Esophagus (tissue), 2 donors: ENCODE data around the gene CUL9. TPM values are rescaled to one million over a fixed set of nuclear protein-coding genes. Genes with fewer than 3 reads are reported as not detected.
A peak's percentile ranks its signal among the peaks of the same experiment; 100 is the strongest.

ENCODE experiments used
- H3K27ac ChIP-seq, 2 donors: one replicate each; pipeline ENCODE4 v1.5.1; 2013; ENCODE audit warnings: low read depth in 2 of 2, mild to moderate bottlenecking in 2 of 2, inconsistent platforms in 1 of 2, low read length in 1 of 2, moderate library complexity in 1 of 2
- H3K27me3 ChIP-seq, 2 donors: one replicate each; pipeline ENCODE4 v1.6.1; 2013; ENCODE audit warnings: low read length in 2 of 2, control low read depth in 1 of 2, mild to moderate bottlenecking in 1 of 2; ENCODE audit not compliant: insufficient read depth in 2 of 2, control insufficient read depth in 1 of 2
- H3K36me3 ChIP-seq, 2 donors: one replicate each; pipeline ENCODE4 v1.6.1; 2013; ENCODE audit warnings: low read length in 1 of 2; ENCODE audit not compliant: control insufficient read depth in 2 of 2, insufficient read depth in 2 of 2
- H3K4me1 ChIP-seq, 2 donors: one replicate each; pipeline ENCODE4 v1.6.1; 2013; ENCODE audit warnings: low read length in 1 of 2; ENCODE audit not compliant: control insufficient read depth in 2 of 2, insufficient read depth in 2 of 2
- H3K4me3 ChIP-seq, 2 donors: one replicate each; pipeline ENCODE4 v1.5.1; 2013; ENCODE audit warnings: low read length in 2 of 2, mild to moderate bottlenecking in 2 of 2, low read depth in 1 of 2, moderate library complexity in 1 of 2
- H3K9me3 ChIP-seq, 2 donors: one replicate each; pipeline ENCODE4 v1.6.1; 2013; ENCODE audit warnings: mild to moderate bottlenecking in 2 of 2, low read depth in 1 of 2, low read length in 1 of 2, moderate library complexity in 1 of 2; ENCODE audit not compliant: control insufficient read depth in 2 of 2, insufficient read depth in 1 of 2
- WGBS, 2 donors: extraction: QIAGEN DNeasy Blood & Tissue Kit; methylation state at CpG; one replicate each; pipeline ENCODE4 v1.1.7; 2013; 5-methylcytosine and 5-hydroxymethylcytosine counted together
- polyA plus RNA-seq, 2 donors: library from polyadenylated mRNA; stranded (reverse); fragments of 200-250 nt; gene quantifications; one replicate each; pipeline ENCODE4 v1.2.3, GENCODE V29; 2013
- donor health status: healthy with polysubstance abuse.
- donor health status: Bipolar disorder and iron deficiency.

CUL9 gene
- polyA plus RNA-seq, 2 donors: 26.6 to 64.9 TPM

GRCh38 chr6:43220439-43220951 lies 38.5 kb downstream of the CUL9 start:
- no peaks in the 10 kb centered on the region for H3K9me3 ChIP-seq
- no peak overlapping the region for H3K27ac ChIP-seq
- H3K4me3 ChIP-seq: no peak overlapping the region
- no peaks in the 10 kb centered on the region for H3K27me3 ChIP-seq
- peaks cover 0 to 2% of the 10 kb centered on the region in 2 donors for H3K4me1 ChIP-seq
- H3K36me3 ChIP-seq: peaks cover 7 to 47% of the 10 kb centered on the region in 2 donors
- WGBS, 2 donors: 87 to 90% methylated on average over 16 of the region's 16 CpGs

GRCh38 chr6:43221046-43221972 lies 39.3 kb downstream of the CUL9 start:
- 68 to 77% methylated on average over 20 of the region's 20 CpGs for WGBS, 2 donors
- Histone ChIP-seq H3K4me3 (no peak overlapping the region), H3K27ac (no peak overlapping the region), H3K4me1 (peaks cover 0 to 2% of the 10 kb centered on the region in 2 donors), H3K27me3 (no peaks in the 10 kb centered on the region), H3K9me3 (no peaks in the 10 kb centered on the region), H3K36me3 (peaks cover 7 to 39% of the 10 kb centered on the region in 2 donors)

DNA sequence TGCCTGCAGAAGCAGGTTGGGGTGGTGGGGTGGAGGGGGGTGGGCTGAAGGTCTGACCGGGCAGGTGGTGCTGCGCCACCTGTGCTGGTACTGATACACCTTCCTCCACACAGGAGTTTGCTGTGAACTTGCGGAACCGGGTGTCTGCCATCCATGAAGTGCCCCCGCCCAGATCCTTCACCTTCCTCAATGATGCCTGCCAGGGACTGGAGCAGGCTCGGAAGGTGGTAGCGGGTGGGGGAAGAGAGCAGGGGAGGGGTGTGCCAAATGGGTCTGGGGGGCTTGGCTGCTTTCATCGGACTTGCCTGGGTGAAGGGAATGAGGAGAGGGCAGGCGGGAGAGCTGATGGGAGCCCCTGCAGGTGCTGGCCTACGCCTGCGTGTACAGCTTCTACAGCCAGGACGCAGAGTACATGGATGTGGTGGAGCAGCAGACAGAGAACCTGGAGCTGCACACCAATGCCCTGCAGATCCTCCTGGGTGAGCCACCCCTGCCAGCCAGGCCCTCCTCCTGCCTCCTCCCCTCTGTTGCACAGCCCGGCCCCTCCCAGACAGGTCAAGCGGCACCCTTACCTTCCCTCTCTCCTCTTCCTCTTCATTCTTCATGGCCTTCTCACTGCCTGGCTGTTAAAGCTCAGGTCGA lies 40.5 kb downstream of the CUL9 start:
- Histone ChIP-seq H3K9me3 (no peaks in the 10 kb centered on the region), H3K27me3 (no peaks in the 10 kb centered on the region), H3K27ac (no peak overlapping the region), H3K4me1 (peaks cover 0 to 2% of the 10 kb centered on the region in 2 donors), H3K4me3 (no peak overlapping the region), H3K36me3 (peaks cover 7 to 34% of the 10 kb centered on the region in 2 donors)
- WGBS, 2 donors: 78 to 84% methylated on average over 15 of the region's 15 CpGs

GRCh38 chr6:43223175-43223574 lies 41.2 kb downstream of the CUL9 start:
- peaks cover 0 to 2% of the 10 kb centered on the region in 2 donors for H3K4me1 ChIP-seq
- H3K36me3 ChIP-seq: peaks cover 7 to 34% of the 10 kb centered on the region in 2 donors
- 85 to 90% methylated on average over 14 of the region's 14 CpGs for WGBS, 2 donors
- no peak overlapping the region for H3K4me3 ChIP-seq
- H3K27ac ChIP-seq: no peak overlapping the region
- H3K9me3 ChIP-seq: no peaks in the 10 kb centered on the region
- no peaks in the 10 kb centered on the region for H3K27me3 ChIP-seq

GRCh38 chr6:43226192-43226851 lies 44.3 kb downstream of the CUL9 start:
- Histone ChIP-seq H3K4me3 (no peak overlapping the region), H3K27ac (no peak overlapping the region), H3K36me3 (peaks cover 7 to 16% of the 10 kb centered on the region in 2 donors), H3K27me3 (no peaks in the 10 kb centered on the region), H3K9me3 (no peaks in the 10 kb centered on the region), H3K4me1 (peaks cover 2 to 7% of the 10 kb centered on the region in 2 donors)
- WGBS, 2 donors: 90 to 92% methylated on average over 11 of the region's 11 CpGs

- H3K4me1 ChIP-seq: peaks cover 3 to 5% of the 10 kb centered on the region in 2 donors
- no peaks in the 10 kb centered on the region for H3K9me3 ChIP-seq
- H3K36me3 ChIP-seq: no peaks in the 10 kb centered on the region
- no peaks in the 10 kb centered on the region for H3K27me3 ChIP-seq
- H3K4me3 ChIP-seq: peak within 1 kb of the TSS; percentile 74 to 83
- 3 to 4% methylated on average over 56 to 82 of the region's 82 CpGs for WGBS, 2 donors
- peak within 1 kb of the TSS; percentile 41 to 58 for H3K27ac ChIP-seq
Measured at GRCh38 chr6:43228951-43229802, 47.2 kb downstream of the CUL9 start, which contains the start of gene DNPH1. Gene DNPH1, minus strand, starts transcription at chr6:43229481. Its CDS starts 25 bp downstream, at chr6:43229456.

DNA sequence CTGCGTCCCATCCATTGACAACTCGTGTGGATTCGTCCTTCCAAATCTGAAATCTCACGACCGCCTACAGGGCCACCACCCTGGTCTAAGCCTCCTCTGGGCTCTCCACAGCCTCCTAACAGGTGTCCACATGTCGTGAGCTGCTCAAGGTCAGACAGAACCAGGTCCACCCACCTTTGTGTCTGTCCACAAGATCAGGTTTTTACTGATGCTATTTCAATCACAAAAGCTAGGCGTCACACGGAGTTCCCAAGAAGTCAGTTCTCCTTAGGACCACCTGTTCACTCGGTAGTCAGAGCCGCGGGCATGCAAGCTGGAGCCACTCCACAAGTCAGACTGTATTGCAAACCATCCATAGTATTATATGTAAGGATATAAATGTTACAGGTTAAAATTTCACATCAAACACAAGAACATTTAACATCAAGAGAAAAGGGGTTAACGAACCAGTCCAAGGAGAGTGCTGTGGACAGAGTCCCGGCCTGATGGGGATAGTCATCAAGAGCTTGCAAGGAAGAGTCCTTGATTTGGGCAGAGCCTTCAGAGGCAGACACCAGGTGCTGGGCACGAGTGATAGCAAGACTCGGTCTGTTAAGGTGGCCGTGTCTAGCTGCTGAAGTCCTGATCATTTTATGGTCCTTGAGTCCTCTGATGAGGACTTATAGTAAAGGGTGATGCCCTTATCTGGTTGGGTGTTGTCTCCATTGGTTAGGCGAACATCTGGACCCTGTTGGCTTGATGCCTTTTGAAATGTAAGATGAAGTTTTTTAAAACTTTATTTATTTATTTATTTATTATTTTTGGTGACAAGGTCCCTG lies 48.0 kb downstream of the CUL9 start:
- WGBS, 2 donors: 76 to 79% methylated on average over 17 of the region's 17 CpGs
- Histone ChIP-seq H3K4me3 (no peak overlapping the region), H3K27ac (no peak overlapping the region)

DNA sequence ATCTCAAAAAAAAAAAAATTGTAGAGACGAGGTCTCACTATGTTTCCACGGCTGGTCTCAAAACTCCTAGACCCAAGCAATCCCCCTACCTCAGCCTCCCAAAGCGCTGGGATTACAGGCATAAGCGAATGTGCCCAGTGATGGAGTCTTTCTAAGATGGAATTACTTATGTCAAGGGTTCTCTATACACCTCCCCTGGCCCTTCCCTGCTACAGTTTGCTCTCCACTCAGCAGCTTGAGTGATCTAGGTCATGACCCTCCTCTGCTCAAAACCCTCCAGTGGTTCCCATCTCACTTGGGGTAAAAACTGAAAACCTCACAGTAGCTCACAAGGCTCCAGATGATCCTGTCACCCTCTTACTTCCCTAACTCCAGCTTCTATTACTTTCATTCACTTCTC lies 49.1 kb downstream of the CUL9 start:
- WGBS, 2 donors: 90 to 93% methylated on average over 4 of the region's 4 CpGs
- Histone ChIP-seq H3K4me3 (no peak overlapping the region), H3K36me3 (no peaks in the 10 kb centered on the region), H3K9me3 (no peaks in the 10 kb centered on the region), H3K27ac (no peak overlapping the region), H3K27me3 (no peaks in the 10 kb centered on the region), H3K4me1 (peaks cover 3 to 5% of the 10 kb centered on the region in 2 donors)

More for the DNA sequence above, 48.0 kb downstream of the CUL9 start:
- no peaks in the 10 kb centered on the region for H3K27me3 ChIP-seq
- H3K4me1 ChIP-seq: peaks cover 3 to 5% of the 10 kb centered on the region in 2 donors
- H3K9me3 ChIP-seq: no peaks in the 10 kb centered on the region
- H3K36me3 ChIP-seq: no peaks in the 10 kb centered on the region
